Measurements from ENCODE around the gene NAA16.
"Not testable (repeated sequence)": the region's sequence is repeated elsewhere in the genome, so short reads cannot be mapped to it uniquely, and the experiment has no call there.

The NAA16 gene

GRCh38 chr13:41411522-41411921, 100.5 kb downstream of the NAA16 start:
- peak; percentile 18 to 20 for DNase-seq

GRCh38 chr13:41413872-41414271, 102.8 kb downstream of the NAA16 start:
- no peak for DNase-seq

GRCh38 chr13:41416276-41416675, 105.2 kb downstream of the NAA16 start:
- DNase-seq = no peak

GRCh38 chr13:41418027-41418426, 107.0 kb downstream of the NAA16 start:
- no peak for DNase-seq

- no peak for DNase-seq
Measured at GRCh38 chr13:41418731-41419130, 107.7 kb downstream of the NAA16 start.

GRCh38 chr13:41419206-41419605, 108.1 kb downstream of the NAA16 start:
- no peak for DNase-seq

GRCh38 chr13:41420146-41420545, 109.1 kb downstream of the NAA16 start:
- DNase-seq = no peak

- DNase-seq = not testable (repeated sequence)
Measured at GRCh38 chr13:41421330-41421729, 110.3 kb downstream of the NAA16 start.

GRCh38 chr13:41421983-41422382, 110.9 kb downstream of the NAA16 start:
- not testable (repeated sequence) for DNase-seq

GRCh38 chr13:41423259-41423658, 112.2 kb downstream of the NAA16 start:
- DNase-seq = not testable (repeated sequence)

- not testable (repeated sequence) for DNase-seq
Measured at GRCh38 chr13:41424675-41425074, 113.6 kb downstream of the NAA16 start.

- no peak for DNase-seq
Measured at GRCh38 chr13:41426047-41426446, 115.0 kb downstream of the NAA16 start.

Data from AML-193 (cell line).